GM19397 (cell line): Measurements from ENCODE around the gene RXFP1.

ENCODE experiments used
- ATAC-seq: cut with Tn5 transposase; IDR thresholded peaks from one replicate; pipeline ENCODE4 v1.9.1; 2021; ENCODE audit warnings: mild to moderate bottlenecking, moderate library complexity; ENCODE audit not compliant: unreplicated experiment

The RXFP1 gene

DNA sequence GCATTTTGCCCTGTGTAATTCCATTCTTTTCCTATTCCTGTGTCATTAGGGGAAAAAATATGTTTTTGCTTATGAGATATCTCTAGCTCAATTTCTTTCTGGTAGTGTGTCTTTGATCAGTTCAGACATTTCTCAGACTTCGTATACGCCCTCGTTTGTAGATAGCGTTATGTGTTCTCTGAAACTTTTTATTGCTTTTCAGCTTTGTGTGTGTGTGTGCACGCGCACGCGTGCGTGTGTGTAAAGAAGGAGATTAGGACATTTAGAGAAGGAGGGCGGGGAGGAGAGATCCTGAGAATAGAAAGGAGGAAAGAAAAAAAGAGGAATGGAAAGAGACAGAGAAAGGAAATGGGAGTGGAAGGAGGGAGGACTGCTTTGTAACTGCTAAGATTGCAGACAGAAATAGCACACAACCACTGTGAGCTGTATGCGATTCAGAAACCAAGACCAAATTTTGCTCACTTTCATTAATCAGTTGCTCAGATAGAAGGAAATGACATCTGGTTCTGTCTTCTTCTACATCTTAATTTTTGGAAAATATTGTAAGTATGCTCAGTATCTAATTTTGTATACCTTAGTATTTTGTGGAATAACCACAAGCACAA lies at the start of gene RXFP1:
Gene RXFP1, plus strand, starts transcription at position 399 of the 605 bp plus-strand sequence. Its CDS starts 95 bp downstream, at position 494.
- no peak for ATAC-seq

DNA sequence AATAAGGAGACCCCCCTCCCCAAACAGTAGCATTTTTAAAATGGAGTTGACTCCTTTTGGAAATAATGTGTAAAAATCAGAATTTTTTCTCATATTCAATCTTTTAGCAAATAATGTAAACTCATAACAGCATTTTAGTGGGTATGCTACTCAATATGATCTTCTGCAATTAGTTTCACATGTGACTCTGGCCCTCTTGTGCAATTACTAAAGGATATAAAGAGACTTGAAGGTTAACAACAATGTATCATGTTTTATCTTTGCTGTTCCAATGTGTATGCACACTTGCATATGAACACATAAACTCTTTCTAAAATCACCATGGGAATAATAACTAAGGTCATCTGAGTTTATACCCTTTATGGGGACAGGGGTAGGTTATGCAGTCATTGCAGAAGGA lies 39.9 kb upstream of the RXFP1 start:
- ATAC-seq = no peak

DNA sequence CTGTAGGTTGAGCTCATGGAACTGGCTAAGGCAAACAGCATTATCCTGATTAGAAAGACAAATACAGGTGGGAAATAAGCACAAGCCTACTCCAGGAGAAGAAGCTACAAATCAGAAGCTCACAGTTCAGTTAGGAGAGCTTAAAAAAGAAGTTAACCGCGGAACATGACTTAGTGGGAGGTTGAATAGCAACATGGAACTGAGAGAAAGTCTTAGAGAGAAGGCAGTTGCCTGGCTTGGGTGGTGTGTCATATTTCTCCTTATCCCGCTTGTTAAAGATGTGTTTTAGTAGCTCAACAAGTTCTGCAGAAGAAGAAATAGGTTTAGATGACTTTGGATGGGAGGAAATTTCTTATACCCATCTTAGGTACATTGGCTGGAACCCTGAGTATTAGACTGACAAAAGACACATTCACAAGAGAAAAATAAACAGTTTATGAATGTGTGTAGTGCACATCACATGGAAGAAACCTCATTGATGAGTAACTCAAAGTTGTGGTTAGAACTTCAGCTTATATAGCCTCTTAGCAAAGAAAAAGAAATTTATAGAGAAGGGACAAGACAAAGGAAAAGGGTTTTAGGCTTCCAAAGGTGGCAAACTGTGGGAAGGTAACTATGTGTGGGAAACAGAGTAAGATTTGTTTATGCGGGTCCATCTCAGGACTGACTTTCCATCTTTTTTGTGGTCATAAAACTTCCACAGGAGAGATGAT lies 37.4 kb upstream of the RXFP1 start:
- ATAC-seq = no peak

DNA sequence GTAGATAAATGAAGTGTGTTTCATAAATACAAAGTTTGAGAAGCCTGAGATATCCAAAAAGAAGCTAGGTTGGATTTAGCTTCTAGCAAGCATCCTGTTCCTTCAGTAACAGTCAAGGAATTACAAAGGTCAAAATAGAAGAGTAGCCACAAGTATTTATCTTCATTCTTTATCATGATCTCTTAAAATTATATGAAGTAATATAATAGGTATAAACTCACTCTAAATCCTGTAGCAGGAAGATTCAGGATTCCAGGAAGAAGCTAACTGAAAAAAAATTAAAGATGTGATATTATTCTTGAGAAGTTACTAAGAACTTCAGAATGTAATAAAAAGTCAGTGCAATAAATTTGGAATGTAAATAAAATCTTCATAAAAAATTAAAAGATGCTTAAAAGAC lies 31.1 kb upstream of the RXFP1 start:
- no peak for ATAC-seq

DNA sequence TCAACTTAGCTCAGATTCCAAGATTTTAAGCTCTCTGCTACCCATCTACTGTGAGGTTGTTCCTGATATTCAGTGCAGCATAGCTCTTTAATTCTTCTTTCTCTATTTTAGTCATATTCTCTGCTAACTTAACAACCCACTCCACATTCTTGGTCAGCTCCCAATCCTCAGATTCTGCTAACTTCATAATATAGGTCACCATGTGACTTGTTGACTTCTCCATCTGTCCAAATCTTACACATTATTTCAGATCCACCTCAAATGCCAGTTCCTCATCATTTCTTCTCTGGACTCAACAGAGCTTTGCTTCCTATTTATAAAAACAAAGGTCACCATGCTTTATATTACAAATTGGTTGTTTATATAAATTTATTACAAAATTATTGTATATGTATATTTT lies 29.3 kb upstream of the RXFP1 start:
- no peak for ATAC-seq

DNA sequence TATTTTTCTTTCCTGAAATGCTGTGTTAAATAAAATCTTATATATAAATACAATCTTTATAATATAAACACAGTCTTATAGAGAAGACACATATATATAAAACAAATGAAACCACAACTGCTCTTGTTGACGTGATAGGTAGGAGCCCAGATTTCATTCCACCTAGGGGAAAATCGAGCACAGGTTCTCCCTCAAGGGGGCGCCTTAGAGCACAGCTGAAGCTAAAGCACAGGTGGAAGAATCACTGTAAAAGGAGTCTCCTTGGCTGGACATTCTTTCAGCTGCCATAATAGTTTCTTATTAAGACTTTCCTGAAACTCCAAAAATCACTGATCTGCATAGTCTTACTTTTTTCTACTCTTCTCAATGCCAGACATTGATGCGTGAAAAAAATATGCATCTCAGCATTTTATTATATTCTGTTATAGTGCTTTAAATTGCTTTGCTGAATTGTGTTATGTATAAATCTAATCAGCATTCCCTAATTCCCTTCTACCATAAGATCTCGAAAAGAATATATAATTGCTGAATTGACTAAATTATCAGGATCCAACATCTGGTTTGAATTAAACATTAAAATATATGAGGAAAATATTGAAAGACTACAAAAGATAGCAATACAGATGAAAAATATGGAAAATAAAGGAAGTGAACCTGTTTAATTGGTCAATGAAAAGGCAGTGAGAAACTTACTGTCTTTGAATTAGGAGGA lies 25.5 kb upstream of the RXFP1 start:
- no peak for ATAC-seq

DNA sequence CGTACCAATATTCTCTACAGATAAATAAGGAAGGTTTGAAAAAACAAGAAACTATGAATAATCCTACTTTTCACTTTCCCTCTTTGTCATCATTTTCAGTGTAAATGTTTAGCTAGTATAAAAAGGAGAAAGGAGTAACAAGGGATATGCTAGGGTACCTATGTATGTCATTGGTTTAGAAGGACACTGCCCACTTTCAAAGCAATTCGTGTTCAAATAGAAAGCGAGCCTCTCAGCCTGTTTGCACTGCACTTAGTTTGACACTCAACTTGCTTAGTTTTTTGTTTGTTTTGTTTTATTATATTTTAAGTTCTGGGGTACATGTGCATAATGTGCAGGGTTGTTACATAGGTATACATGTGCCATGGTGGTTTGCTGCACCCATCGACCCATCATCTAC lies 21.6 kb upstream of the RXFP1 start:
- ATAC-seq = no peak

DNA sequence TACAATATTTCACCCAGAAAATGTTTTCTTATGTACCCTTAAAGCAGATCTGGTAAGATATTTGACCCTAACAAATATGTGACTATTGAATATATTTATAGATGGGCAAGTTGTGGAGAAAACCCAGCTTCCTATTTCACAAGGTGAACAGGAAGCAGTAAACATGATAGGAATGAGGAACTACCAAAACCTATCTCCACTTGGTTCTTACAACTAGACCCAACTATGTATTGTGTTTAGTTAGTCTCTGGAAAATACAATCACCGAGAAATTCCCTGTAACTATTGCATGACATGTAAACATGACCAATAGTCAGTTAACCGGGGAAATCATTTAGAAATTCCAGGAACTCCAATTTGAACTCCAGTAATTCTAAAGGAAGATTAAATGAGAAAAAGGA lies 8.4 kb upstream of the RXFP1 start:
- ATAC-seq = no peak

DNA sequence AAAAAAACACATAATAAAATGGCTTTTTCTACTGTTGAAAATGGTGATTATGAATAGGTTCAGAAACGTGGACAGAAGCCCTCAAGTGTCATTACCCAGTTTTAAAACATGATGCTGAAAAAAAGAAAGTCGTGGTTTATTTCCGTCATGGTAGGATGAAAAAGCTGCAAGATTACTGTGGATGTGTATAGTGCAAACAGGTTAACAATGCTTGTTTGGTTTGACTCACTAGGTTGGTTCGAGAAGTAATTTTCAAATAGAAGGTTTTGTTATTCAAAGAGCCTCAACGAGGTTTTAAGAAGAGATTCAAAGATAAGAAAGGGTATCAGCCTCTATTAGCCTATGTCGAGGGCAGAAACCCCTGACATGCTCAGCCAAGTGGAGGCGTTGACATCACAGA lies 2.5 kb upstream of the RXFP1 start:
- no peak for ATAC-seq

DNA sequence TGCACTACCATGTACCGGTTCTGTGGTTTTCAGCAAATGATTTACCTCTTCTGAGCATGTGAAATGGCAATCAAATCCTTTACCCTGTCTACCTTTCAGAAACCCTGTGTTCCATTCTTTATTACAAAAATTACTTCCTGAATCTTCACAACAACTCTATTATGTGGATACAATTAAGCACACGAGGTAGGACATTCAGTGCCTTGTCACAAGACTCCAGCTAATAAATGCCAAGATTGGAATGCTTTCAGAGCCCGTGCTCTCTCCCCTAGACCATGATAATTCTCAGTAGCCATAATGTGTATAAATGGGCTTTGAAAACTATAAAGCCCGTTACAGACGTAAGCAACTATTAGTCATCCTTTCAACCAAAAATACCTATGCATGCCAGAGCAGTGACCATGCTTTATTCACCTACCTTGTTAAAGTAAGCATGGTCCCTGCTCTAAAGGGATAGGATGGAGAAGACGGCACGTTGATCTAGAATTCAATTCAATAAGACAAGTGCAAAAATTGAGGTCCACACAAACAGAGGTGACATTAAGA lies 2.4 kb downstream of the RXFP1 start:
- no peak for ATAC-seq

DNA sequence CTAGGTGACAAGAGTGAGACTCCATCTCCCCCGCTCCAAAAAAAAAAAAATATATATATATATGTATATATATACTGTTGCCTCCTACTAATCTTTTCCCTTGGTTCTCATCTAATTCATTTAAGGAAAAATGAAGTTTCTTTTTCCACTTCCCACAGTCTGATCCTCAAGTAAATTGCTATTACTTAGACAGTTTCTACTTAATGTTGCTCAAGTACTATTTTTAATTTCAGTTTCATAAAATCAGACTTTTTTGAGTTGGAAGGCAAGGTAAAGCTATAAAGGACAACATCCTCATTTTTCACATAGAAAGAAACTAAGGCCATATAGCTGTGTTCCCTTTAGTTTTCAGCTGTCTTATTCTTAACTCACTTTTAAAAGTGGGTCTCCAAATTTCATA lies 5.8 kb downstream of the RXFP1 start:
- ATAC-seq = no peak

DNA sequence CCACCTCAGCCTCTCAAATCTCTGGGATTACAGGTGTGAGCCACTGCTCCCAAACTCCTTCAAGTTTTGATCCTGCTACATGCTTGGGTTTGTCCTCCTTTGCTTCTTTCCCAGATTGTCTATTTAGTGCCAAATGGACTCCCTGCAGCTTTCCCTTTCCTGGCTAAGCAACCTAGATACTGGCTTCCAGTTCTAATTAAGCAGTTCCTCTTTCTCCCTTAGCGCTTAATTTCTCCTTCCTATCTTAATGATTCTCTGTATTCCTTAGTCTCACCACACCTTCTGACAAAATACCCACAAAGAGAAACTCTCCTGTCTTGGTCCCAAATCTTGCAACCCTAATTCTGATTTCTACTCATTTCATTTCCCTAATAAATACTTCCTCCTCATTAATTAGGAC lies 7.8 kb downstream of the RXFP1 start:
- no peak for ATAC-seq

DNA sequence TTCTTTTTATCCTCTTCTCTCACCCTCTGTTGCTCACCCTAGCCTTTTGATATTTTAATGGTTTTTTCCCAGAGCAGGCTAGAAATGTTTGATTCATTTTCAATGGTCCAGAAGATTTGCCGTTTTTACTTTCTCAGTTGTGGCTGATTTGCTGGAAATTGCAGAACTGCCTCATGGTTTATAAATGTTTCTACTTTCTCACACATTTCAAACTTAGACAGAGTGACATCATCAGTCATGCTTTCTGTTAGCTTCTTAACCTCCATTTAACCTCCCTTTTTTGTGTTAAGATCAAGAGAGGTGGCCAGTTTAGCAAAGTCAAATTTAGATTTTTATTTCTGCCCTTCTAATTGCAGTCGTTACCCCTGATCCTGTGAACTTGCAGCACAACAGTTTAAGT lies 8.7 kb downstream of the RXFP1 start:
- no peak for ATAC-seq

DNA sequence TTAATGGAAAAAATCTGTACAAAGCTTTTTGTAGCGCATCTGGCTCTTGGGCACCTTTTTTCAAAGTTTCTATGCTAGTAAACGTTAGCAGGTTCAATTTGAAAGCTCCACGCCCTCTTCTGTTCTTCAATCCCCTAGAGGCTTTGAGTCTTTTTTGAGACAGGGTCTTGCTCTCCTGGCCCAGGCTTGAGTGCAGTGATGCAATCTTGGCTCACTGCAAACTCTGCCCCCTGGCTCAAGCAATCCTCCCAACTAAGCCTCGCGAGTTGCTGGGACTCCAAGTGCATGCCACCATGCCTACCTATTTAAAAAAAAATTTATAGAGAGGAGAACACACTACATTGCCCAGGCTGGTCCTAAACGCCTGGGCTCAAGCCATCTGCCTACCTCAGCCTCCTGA lies 9.2 kb downstream of the RXFP1 start:
- no peak for ATAC-seq

DNA sequence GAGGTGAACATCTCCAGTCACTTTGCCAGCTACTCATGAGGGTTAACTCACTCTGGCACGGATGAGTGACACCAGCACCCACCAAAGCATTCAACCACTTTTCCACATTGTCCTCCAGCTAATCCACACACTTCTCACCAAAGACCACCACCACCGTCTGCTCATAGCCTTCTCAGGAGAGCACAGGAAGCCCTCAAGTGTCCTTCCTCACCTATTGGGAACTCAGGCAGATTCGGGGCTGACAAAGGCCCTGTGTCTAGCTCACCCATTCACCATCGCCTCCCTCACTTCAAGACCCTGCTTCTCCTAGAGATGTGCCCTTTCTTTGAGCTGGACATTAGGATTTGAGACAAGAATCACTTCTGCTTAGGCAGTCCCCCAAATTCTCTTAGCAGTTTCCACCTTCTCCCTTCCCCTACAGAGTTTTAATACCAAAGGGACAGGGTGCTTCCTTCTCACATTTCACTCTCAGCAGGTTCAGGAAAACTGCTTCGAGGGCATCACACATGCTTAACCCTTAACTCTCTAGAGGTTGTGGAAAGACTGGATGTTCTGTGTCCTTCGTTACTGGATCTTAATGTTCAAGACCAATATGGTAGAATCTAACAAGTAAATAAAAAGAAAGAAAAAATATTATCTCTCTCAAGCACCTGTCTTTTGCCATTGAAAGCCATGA lies 11.0 kb downstream of the RXFP1 start:
- ATAC-seq = no peak

DNA sequence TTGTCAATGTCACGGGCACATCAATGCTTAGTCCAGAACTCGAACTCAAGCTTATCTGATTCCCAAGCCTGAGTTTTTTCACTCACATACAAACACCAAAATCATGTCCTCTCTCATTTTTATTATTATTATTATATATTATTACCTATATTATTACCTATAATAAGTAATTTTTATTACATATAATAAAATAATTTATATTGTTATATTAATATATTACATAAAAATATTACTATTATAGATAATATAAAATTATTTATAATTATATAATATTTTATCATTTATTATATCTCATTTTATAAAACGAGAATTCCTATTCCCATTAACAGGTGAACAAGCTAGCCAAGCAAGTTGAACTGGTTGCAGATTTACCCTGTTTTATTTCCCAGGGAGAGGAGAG lies 13.0 kb downstream of the RXFP1 start:
- no peak for ATAC-seq

DNA sequence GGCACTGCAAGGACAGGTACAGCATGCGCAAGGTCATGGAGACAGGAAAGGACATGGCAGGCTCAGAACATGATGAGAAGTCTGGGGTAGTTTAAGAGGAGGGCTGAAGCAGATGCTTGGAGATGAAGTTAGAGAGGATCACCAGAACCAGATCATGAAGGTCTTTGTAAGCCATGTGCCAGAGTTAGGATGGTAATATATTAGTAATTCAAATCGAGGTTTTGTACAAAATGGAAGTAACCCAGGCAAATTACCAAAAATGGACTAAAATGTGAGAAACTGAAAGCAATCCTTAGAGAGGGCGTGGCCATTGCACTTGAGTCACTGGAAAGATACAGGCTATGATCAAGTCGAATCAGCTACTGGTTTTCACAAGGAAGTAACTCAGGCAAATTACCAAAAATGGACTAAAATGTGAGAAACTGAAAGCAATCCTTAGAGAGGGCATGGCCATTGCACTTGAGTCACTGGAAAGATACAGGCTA lies 13.5 kb downstream of the RXFP1 start:
- peak; percentile 45 for ATAC-seq

DNA sequence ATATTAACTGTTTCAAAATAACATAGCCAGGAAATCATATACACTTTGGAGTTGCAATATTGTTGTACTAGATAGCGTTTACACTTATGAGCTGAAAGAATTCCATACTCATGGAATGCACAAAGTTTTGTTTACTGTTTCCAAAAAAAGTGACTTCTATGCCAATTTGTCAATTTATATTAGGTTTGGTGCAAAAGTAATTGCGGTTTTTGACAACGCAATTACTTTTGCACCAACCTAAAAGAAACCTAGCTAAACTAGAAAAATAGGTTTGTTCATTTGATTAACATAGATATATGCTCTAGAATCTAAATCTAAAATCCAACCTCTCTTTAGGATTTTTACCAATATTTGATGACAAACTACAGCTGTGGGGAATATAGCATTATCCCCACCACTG lies 15.2 kb downstream of the RXFP1 start:
- ATAC-seq = no peak

DNA sequence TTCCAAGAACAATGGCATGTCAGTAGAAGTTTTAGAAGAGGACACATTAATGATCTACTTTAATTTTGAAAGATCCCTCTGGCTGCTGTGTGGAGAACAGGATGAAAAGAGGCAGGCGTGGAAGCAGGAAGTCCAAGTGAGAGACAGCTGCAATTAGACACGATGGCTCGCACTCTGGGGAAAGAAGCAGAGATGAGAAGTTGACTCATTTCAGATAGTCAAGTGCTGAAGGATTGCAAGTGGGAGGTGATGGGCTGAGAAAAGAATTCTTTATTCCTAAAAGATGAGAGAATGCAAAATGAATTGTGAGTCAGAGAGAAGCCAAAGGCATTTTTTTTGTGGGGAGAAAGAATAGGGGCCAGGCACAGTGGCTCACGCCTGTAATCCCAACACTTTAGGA lies 16.5 kb downstream of the RXFP1 start:
- ATAC-seq = no peak

DNA sequence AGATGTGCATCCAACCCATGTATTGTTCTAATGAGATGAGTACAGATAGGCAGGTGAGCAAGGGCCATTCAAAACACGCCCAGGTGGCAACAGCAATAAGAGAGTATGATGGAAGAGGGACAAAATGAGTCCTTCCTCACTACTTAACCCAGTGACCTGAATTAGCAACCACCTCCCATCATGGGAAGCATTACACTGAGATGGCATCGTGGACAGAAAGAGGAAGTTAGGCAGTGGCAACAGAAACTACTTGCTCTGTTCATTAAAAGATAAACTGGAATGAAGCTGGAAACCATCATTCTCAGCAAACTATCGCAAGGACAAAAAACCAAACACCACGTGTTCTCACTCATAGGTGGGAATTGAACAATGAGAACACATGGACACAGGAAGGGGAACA lies 17.2 kb downstream of the RXFP1 start:
- no peak for ATAC-seq
